GM08714 (cell line): ENCODE data around the gene FMC1.
"Not testable (repeated sequence)": the region's sequence is repeated elsewhere in the genome, so short reads cannot be mapped to it uniquely, and the experiment has no call there.

ENCODE experiments used
- H3K4me3 ChIP-seq: fragments of 200-500 bp; sonication (Bioruptor generic); 2 replicates; pipeline ENCODE4 v1.5.1; 2014; ENCODE audit warnings: mild to moderate bottlenecking, low read length, inconsistent platforms
- ZNF274 ChIP-seq: IDR thresholded peaks from 2 replicates; pipeline ENCODE4 v1.6.1; 2012; ENCODE audit warnings: mild to moderate bottlenecking, low read depth, low read length

Gene FMC1

DNA sequence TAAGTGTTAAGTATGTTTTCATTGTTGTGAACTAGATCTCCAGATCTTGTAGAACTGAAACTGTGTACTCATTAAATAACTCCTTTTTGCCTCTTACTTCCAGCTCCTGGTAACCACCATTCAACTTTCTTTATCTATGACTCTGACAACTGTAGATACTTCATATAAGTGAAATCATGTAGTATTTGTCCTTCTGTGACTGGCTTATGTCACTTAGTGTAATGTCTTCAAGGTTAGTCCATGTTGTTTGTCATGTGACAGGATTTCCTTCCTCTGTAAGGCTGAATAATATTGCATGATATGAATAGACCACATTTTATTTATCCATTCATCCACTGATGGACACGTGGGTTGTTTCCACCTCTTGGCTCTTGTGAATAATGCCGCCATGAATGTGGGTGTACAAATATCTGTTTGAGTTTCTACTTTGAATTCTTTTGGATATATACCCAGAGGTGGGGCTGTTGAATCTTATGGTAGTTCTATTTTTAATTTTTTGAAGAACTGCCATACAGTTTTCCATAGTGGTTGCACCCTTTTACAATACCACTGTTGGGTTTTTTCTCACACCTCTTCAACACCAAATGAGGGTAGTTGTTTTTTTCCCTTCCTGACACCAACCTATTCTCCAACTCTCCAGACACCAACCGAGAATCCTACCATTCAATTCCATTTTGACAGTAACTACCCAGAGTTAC, 10.7 kb upstream of the FMC1 start:
- no peak overlapping the region for H3K4me3 ChIP-seq
- no peak for TF ChIP-seq ZNF274

DNA sequence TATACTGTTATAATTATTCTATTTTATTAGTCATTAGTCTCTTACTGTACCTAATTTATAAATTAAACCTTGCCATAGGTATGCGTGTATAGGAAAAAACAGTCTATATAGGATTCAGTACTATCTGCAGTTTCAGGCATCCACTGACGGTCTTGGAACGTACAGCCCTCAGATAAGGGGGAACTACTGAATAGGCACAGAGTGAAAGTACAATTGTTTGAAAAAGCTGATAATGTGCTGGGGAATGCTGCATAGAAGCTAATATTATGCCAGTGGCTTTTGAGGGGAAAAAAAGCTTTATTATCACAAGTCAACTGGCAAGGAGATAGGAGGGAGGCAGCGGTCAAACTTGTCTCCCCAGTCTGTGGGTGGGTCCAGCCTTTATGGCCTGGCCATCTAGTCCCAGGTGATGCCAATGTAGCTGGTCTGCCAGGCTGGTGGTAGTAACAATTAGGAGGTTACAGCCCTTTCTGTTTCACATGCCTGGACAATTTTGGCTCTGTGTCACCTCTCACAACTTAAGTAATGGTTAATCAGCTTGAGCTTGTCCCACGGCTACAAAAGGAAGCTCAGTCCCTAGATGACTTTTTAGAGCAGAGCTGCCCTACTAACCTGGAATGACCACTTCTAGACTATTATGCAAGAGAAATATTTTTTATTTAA, 8.3 kb upstream of the FMC1 start:
- no peak for TF ChIP-seq ZNF274
- H3K4me3 ChIP-seq: no peak overlapping the region

DNA sequence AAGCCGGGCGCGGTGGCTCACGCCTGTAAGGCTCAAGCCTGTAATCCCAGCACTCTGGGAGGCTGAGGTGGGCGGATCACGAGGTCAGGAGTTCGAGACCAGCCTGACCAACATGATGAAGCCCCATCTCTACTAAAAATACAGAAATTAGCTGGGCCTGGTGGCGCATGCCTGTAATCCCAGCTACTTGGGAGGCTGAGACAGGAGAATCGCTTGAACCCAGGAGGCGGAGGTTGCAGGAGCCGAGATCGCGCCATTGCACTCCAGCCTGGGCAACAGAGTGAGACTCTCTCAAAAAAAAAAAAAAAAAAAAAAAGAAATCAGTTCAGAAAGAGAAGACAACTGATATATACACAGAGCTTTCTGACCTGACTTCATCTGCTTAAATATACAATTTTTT, 7.7 kb upstream of the FMC1 start:
- not testable (repeated sequence) for H3K4me3 ChIP-seq

DNA sequence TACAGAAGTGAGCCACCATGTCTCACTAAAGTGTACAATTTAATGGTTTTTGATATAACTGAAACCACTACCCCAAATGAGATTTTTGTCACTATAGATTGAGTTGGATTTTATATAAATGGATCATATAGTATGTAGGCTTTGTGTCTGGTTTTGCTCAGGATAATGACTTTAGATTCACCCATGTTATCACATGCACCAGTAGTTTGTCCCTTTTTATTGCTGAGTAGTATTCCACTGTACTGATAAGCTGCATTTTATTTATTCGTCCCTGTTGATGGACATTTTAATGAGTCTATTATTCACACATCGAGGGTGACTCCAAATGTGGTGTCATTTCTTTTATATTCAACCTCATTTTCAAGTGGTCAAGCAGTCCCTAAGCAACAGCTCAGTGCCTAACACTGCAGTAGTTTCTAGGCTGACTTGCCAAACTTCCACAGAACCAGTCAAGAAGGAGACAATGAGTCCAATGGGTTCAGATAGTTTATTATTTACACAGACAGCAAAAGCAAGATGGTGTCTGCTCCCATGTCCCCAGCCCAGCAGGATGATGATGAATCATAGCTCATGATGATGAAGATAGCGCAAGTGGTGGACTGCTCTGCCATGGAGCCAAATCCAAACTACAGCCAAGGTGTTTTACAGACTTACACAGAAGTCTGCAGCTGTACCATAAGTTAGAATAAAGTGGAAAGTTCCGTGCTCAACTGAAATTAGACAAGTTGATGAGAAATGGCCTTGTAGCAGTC, 6.6 kb upstream of the FMC1 start:
- no peak for TF ChIP-seq ZNF274
- H3K4me3 ChIP-seq: no peak overlapping the region

DNA sequence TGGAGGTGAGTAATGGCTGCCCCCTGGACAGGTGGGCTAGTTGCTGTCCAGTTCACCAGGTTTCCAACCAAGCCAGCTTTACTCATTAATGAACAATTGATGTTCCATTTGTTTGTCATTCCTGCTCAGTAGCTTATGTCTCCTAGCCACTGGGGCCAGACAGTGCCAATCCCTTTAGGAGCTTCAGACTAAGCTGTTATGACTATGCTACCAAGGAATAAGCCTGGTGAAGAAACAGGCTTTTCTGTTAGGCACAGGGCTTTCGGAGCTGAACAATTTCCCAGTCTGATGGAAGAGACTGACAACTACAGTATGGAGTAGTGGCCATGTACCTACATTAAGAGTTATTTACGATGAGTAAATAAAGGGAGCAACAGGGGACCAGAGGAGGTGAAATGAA, 2.1 kb upstream of the FMC1 start:
- H3K4me3 ChIP-seq: no peak overlapping the region

DNA sequence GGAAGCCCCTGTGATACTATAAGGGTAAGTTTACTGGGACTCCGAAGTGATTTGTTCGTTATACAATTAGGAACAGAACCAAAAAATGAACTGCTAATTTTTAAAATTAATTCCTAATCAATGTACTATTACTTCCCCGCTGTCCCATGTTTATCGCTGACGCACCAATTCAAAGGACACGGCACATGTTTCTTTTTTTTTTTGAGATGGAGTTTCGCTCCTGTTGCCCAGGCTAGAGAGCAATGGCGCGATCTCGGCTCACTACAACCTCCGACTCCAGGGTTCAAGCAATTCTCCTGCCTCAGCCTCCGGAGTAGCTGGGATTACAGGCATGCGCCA, 1.5 kb upstream of the FMC1 start:
- H3K4me3 ChIP-seq: peak overlapping the region; percentile 60; the same call in 1 of the 2 replicates
- TF ChIP-seq ZNF274: no peak

More for the DNA sequence above, 2.1 kb upstream of the FMC1 start:
- no peak for TF ChIP-seq ZNF274

DNA sequence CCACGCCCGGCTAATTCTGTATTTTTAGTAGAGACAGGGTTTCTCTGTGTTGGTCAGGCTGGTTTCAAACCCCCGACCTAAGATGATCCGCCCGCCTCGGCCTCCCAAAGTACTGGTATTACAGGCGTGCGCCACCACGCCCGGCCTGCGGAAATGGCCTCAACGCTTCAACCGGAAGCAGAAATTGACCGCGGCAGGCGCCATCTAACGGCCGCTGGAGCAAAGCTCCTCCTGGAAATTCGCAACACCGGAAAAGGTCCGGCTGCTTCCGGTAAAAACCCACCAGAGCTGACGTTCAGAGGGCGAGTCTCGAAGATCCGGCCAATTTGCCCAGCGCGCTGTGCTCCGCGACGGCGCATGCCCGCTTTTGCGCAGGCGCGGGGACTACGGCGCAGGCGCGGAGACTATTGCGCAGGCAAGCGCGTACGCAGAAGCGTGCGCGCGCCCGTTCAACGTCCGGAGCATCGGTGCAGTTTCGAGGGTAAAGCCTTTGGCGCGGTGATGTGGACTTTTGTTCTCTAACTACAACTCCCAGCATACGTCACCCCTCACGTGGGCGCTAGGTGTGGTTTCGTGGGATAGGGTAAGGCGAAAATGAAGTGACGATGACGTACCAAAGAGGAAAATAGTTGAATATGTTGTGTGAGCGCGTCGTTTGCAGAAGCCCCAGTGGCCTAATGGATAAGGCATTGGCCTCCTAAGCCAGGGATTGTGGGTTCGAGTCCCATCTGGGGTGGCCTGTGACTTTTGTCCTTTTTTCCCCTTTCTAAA, 915 bp upstream of the FMC1 start:
- no peak for TF ChIP-seq ZNF274

DNA sequence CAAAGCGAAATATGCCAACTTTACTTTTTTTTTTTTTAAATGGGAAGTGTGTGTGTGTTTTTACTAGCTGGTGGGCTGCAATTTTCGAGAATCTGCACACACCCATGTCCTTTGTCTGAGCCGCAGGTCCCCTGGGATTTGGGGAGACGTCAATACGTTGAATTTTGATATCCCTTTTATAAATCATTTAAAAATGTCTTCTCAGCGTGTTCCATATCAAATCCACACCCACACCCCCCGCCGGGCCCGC, 404 bp upstream of the FMC1 start:
- TF ChIP-seq ZNF274: no peak
- peak overlapping the region; percentile 85 for H3K4me3 ChIP-seq

More for the DNA sequence above, 915 bp upstream of the FMC1 start:
- H3K4me3 ChIP-seq: peak overlapping the region; percentile 85

DNA sequence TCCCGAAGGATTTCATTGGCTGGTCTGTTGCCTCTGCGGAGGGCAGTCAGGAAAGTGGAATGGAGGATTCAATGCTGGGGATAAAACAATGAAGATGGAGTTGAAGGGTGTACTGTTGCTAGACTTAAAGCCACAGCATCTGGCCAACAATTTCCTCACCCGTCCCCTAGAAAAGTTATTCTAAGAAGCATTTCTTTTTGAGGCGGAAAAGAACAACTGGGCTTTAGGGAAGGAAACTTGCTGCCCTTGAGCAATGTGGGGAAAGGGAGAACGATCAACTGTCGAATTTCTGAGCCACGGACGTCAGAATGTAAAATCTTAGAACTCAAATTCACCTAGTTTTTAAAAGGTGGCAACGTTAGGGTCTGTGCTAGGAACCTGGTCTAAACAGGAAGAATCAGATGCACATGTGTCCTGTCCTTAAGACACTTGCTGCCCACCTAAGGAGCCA, 664 bp downstream of the FMC1 start:
- no peak for TF ChIP-seq ZNF274
- peak overlapping the region; percentile 85 for H3K4me3 ChIP-seq

DNA sequence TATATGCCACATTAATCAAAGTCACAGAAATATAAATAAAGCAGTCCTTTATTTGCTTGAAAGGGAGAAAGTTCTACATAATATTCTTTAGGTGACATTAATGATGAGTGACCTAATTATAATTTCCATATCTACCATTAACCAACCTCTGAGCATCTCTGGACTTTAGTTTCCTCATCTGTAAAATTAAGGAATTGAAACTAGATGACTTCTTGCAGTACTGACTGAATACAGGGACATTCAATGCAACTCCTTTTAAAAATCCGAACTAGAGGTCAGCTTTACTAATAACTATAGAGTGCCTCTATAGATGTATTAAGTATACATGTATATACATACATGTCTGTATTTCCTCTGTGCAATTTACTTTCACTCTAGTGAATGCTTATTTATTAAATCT, 3.9 kb downstream of the FMC1 start:
- no peak overlapping the region for H3K4me3 ChIP-seq
- no peak for TF ChIP-seq ZNF274

DNA sequence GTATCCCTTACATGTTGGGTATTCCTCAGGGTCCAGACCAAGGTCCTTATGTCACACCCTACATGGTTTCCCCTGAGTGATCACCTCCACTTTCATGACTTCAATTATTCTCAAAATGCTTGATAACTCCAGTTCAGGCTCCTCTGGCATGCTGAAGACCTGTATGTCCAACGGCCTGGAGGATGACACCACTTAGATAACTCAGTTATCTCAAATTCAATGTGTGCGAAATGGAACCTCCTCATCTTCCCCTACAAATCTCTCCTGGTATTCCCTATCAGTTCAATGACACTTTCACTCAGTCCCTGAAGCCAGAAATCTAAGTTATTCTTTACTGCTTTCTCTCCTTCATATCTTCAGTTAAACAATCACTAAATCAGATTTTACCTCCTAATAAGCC, 9.9 kb downstream of the FMC1 start:
- TF ChIP-seq ZNF274: no peak
- H3K4me3 ChIP-seq: no peak overlapping the region

DNA sequence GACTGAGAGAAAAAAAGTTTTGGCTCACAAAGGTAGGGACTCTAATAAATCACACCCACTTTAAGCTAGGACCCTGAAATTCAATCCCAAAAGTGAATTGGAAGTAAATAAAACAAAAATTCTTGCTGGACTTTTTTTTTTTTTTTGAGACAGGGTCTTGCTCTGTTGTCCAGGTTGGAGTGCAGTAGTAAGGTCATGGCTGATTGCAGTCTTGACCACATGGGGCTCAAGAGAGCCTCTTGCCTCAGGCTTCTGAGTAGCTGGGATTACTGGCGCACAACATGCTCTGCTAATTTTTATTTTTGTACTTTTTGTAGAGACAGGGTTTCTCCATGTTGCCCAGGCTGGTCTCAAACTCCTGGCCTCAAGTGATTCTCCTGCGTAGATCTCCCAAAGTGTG, 13.6 kb downstream of the FMC1 start:
- no peak for TF ChIP-seq ZNF274
- no peak overlapping the region for H3K4me3 ChIP-seq

DNA sequence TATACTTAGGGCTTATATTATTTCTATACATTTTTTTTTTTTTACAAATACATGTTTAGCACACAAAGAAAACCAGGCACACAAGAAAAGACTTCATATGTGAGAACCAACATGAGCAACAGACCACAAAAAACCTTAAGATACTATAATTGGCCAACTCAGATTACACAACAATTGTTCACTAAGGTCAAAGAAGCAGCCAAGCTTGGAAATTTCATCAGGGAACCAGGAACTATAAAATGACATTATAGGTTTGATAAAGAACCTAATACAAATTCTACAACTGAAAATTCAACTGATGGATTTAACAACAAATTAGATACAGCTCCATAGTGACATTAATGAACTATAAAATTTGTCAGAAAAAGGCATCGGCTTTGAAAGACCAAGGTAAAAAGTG, 14.2 kb downstream of the FMC1 start:
- H3K4me3 ChIP-seq: no peak overlapping the region
- no peak for TF ChIP-seq ZNF274

DNA sequence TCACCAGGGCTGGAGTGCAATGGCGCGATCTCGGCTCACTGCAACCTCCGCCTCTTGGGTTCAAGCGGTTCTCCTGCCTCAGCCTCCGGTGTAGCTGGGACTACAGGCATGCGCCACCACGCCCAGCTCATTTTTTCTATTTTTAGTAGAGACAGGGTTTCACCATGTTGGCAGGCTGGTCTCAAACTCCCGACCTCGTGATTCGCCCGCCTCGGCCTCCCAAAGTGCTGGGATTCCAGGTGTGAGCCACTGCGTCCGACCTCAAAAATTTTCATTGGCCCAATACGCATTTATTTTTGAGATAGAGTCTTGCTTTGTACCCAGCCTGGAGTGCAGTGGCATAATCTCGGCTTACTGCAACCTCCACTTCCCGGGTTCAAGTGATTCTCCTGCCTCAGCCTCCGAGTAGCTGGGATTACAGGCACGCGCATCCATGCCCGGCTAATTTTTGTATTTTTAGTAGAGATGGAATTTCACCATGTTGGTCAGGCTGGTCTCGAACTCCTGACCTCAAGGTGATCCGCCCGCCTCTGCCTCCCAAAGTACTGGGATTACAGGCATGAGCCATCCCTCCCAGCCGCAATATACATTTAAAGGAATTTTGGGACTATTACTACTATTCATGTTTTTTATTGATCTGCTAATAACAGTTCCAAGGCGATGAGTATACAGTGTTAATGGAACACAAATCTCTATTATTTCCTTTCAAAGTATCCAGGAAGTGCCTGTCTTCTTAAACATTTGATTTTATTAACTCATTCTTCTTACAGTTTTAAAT, 16.8 kb downstream of the FMC1 start:
- H3K4me3 ChIP-seq: peak overlapping the region; percentile 86
